ENCODE measurements around the gene EEPD1.

EEPD1 gene

GRCh38 chr7:36165802-36166201 is 12.7 kb downstream of the EEPD1 start:
- TF ChIP-seq CTCF (conservative IDR thresholded peaks at IDR 0.05), result no peak
- no peak overlapping the region for H3K27ac ChIP-seq

- no peak for TF ChIP-seq CTCF (conservative IDR thresholded peaks at IDR 0.05)
- H3K27ac ChIP-seq, result no peak overlapping the region
Observed at GRCh38 chr7:36167403-36168050, 14.5 kb downstream of the EEPD1 start.

- no peak for TF ChIP-seq CTCF (conservative IDR thresholded peaks at IDR 0.05)
- no peak overlapping the region for H3K27ac ChIP-seq
Observed at GRCh38 chr7:36171503-36171902, 18.4 kb downstream of the EEPD1 start.

GRCh38 chr7:36175886-36176285 is 22.8 kb downstream of the EEPD1 start:
- TF ChIP-seq CTCF (conservative IDR thresholded peaks at IDR 0.05), result no peak
- no peak overlapping the region for H3K27ac ChIP-seq

- TF ChIP-seq CTCF (conservative IDR thresholded peaks at IDR 0.05), result no peak
- H3K27ac ChIP-seq, result no peak overlapping the region
Observed at GRCh38 chr7:36176697-36177096, 23.6 kb downstream of the EEPD1 start.

GRCh38 chr7:36180121-36180520 is 27.1 kb downstream of the EEPD1 start:
- no peak overlapping the region for H3K27ac ChIP-seq
- TF ChIP-seq CTCF (conservative IDR thresholded peaks at IDR 0.05), result no peak

- TF ChIP-seq CTCF (conservative IDR thresholded peaks at IDR 0.05), result no peak
- H3K27ac ChIP-seq, result no peak overlapping the region
Observed at GRCh38 chr7:36181668-36182067, 28.6 kb downstream of the EEPD1 start.

All from VCaP (cell line).